HCT116 (cell line): ENCODE data around the gene KHDRBS2. TPM values are rescaled to one million over a fixed set of nuclear protein-coding genes. Genes with fewer than 3 reads are reported as not detected.

Source experiments
- ATAC-seq: fragments of 200-7000 bp; cut with Tn5 transposase; 2 replicates; pipeline ENCODE4 v1.9.1; 2020; ENCODE audit warnings: mild to moderate bottlenecking, moderate library complexity
- BruUV-seq: library from RNA; stranded (reverse); fragments of 400-500 nt; replicated peaks from 2 replicates; lab custom pipeline; 2021; lab: Mats Ljungman, UMichigan
- CTCF ChIA-PET: fragments of 300-600 bp; sonication (Branson Sonifier 250); formaldehyde crosslinking; loops from one replicate; lab custom pipeline; 2021; ENCODE audit warnings: antibody characterized with exemption; lab: Charles Lee
- POLR2A ChIA-PET: fragments of 300-600, 350-600 bp; sonication (Branson Sonifier 250); formaldehyde crosslinking; loops from one replicate; lab custom pipeline; 2021; ENCODE audit warnings: antibody characterized with exemption; lab: Charles Lee
- RAD21 ChIA-PET, 2 experiments: fragments of 300-600 bp; sonication (Branson Sonifier 250); formaldehyde crosslinking; loops; one replicate each; lab custom pipeline; 2023; ENCODE audit warnings: low total read pairs in 2 of 2; ENCODE audit not compliant: uncharacterized antibody in 2 of 2, unreplicated experiment in 2 of 2, low non-redundant PET in 1 of 2; lab: Charles Lee
- DNase-seq: peaks from one replicate; pipeline ENCODE4 v3.0.0-alpha.2; 2010; ENCODE audit warnings: low read depth, low spot score
- H2AFZ ChIP-seq: fragments of 200-600 bp; shearing (Covaris generic), sonication (generic); 2 replicates; pipeline ENCODE4 v1.6.1; 2017; ENCODE audit warnings: low read depth, mixed run types, mixed read lengths, antibody characterized with exemption, low read length; ENCODE audit not compliant: poor library complexity, severe bottlenecking
- H3K27ac ChIP-seq: 2 replicates; pipeline ENCODE4 v1.5.1; 2012; ENCODE audit warnings: low read depth, low read length
- H3K27me3 ChIP-seq: fragments of 200-600 bp; sonication (generic); 2 replicates; pipeline ENCODE4 v1.6.1; 2016; ENCODE audit warnings: mixed run types, low read length, mixed read lengths; ENCODE audit not compliant: insufficient read depth
- H3K36me3 ChIP-seq, 2 experiments: fragments of 200-500 bp in 1 of 2; fragments of 200-600 bp in 1 of 2; sonication (Bioruptor generic) in 1 of 2; sonication (generic) in 1 of 2; 2 replicates each; pipeline versions ENCODE4 v1.5.1 to v1.6.1; 2014 to 2016; ENCODE audit warnings: low read length in 2 of 2, inconsistent platforms in 1 of 2, mixed read lengths in 1 of 2, mixed run types in 1 of 2; ENCODE audit not compliant: insufficient read depth in 2 of 2, control insufficient read depth in 1 of 2
- H3K4me1 ChIP-seq, 2 experiments: fragments of 200-600 bp in 1 of 2; sonication (generic) in 1 of 2; 2 replicates each; pipeline versions ENCODE4 v1.5.1 to v1.6.1; 2012 to 2017; ENCODE audit warnings: low read length in 2 of 2, inconsistent platforms in 1 of 2, mild to moderate bottlenecking in 1 of 2, mixed read lengths in 1 of 2, mixed run types in 1 of 2, moderate library complexity in 1 of 2; ENCODE audit not compliant: insufficient read depth in 2 of 2, control insufficient read depth in 1 of 2
- H3K4me2 ChIP-seq: fragments of 200-600 bp; sonication (generic); 2 replicates; pipeline ENCODE4 v1.6.1; 2017; ENCODE audit warnings: mixed run types, low read length, mixed read lengths
- H3K4me3 ChIP-seq, 2 experiments: fragments of 200-600 bp in 1 of 2; sonication (generic) in 1 of 2; replicated peaks in 1 of 2; 2 replicates each; pipeline ENCODE4 v1.5.1; 2011 to 2016; ENCODE audit warnings: low read length in 2 of 2, control low read depth in 1 of 2, low read depth in 1 of 2, mild to moderate bottlenecking in 1 of 2, mixed read lengths in 1 of 2, mixed run types in 1 of 2
- H3K79me2 ChIP-seq: fragments of 200-600 bp; sonication (generic); 2 replicates; pipeline ENCODE4 v1.6.1; 2017; ENCODE audit warnings: mild to moderate bottlenecking, mixed run types, low read length, moderate library complexity, mixed read lengths; ENCODE audit not compliant: insufficient read depth
- H3K9ac ChIP-seq: fragments of 200-600 bp; sonication (generic); 2 replicates; pipeline ENCODE4 v1.6.1; 2016; ENCODE audit warnings: low read length, mixed read lengths
- H3K9me2 ChIP-seq: fragments of 200-600 bp; sonication (generic), shearing (Covaris generic); 2 replicates; pipeline ENCODE4 v1.6.1; 2017; ENCODE audit warnings: mixed run types, mild to moderate bottlenecking, moderate library complexity; ENCODE audit not compliant: insufficient read depth
- H3K9me3 ChIP-seq, 2 experiments: fragments of 200-500 bp in 1 of 2; fragments of 200-600 bp in 1 of 2; sonication (Bioruptor generic) in 1 of 2; sonication (generic) in 1 of 2; 2 replicates each; pipeline ENCODE4 v1.6.1; 2014 to 2017; ENCODE audit warnings: low read length in 2 of 2, mixed read lengths in 2 of 2, inconsistent platforms in 1 of 2, low read depth in 1 of 2, mild to moderate bottlenecking in 1 of 2, mixed run types in 1 of 2, moderate library complexity in 1 of 2; ENCODE audit not compliant: control insufficient read depth in 1 of 2, insufficient read depth in 1 of 2
- H4K20me1 ChIP-seq: fragments of 200-600 bp; sonication (generic), shearing (Covaris generic); 2 replicates; pipeline ENCODE4 v1.6.1; 2017; ENCODE audit warnings: mixed run types, mild to moderate bottlenecking, moderate library complexity; ENCODE audit not compliant: insufficient read depth
- CTCF ChIP-seq, 3 experiments: fragments of 200-600 bp in 1 of 3; sonication (generic) in 1 of 3; IDR thresholded peaks in 2 of 3; conservative IDR thresholded peaks in 1 of 3; 2 replicates each; pipeline ENCODE4 v1.5.1; 2012 to 2017; ENCODE audit warnings: low read depth in 2 of 3, low read length in 2 of 3, antibody characterized with exemption in 1 of 3, borderline replicate concordance in 1 of 3, control low read depth in 1 of 3, mild to moderate bottlenecking in 1 of 3, mixed read lengths in 1 of 3, mixed run types in 1 of 3, moderate library complexity in 1 of 3; ENCODE audit not compliant: insufficient read depth in 1 of 3
- EGR1 ChIP-seq: IDR thresholded peaks from 2 replicates; pipeline ENCODE4 v1.6.1; 2012; ENCODE audit warnings: low read depth
- EZH2 ChIP-seq: fragments of 200-600 bp; sonication (generic); IDR thresholded peaks from 2 replicates; pipeline ENCODE4 v1.6.1; 2017; ENCODE audit warnings: antibody characterized with exemption, mixed run types
- POLR2A ChIP-seq: IDR thresholded peaks from 2 replicates; pipeline ENCODE4 v1.7.0; 2011; ENCODE audit warnings: borderline replicate concordance; ENCODE audit not compliant: insufficient read depth, insufficient read length; ENCODE audit errors: extremely low read depth
- POLR2AphosphoS5 ChIP-seq: IDR thresholded peaks from 2 replicates; pipeline ENCODE4 v1.6.1; 2011; ENCODE audit warnings: mild to moderate bottlenecking, low read depth, low read length, moderate library complexity
- TCF7L2 ChIP-seq: IDR thresholded peaks from 2 replicates; pipeline ENCODE4 v1.7.0; 2011; ENCODE audit warnings: borderline replicate concordance, inconsistent platforms; ENCODE audit not compliant: insufficient read depth, insufficient read length; ENCODE audit errors: extremely low read depth
- YY1 ChIP-seq: IDR thresholded peaks from 2 replicates; pipeline ENCODE4 v1.6.1; 2011; ENCODE audit warnings: low read length, low read depth, moderate library complexity, mild to moderate bottlenecking; ENCODE audit not compliant: insufficient replicate concordance; ENCODE audit errors: extremely low read depth
- ZBTB33 ChIP-seq: IDR thresholded peaks from 2 replicates; pipeline ENCODE4 v1.6.1; 2011; ENCODE audit warnings: mild to moderate bottlenecking, low read length, moderate library complexity; ENCODE audit not compliant: insufficient replicate concordance; ENCODE audit errors: extremely low read depth
- intact Hi-C: fragments of 100-400 bp; cut with micrococcal nuclease; formaldehyde crosslinking; loops from 2 replicates; pipeline ENCODE4 v1.10.0; 2022
- total RNA-seq: library from RNA; stranded (reverse); gene quantifications from one replicate; pipeline ENCODE4 v1.2.1, GENCODE V29; 2021; ENCODE audit not compliant: unreplicated experiment

The KHDRBS2 gene
- total RNA-seq, 1 experiment from 2014 or later = not detected

- H3K9me2 ChIP-seq = no peaks in the 10 kb centered on the region
- no peak for ATAC-seq
- no peak for TF ChIP-seq ZBTB33
- no peak for TF ChIP-seq EGR1
- no peak for TF ChIP-seq POLR2A
- TF ChIP-seq EZH2 = no peak
- no peak for TF ChIP-seq POLR2AphosphoS5
- TF ChIP-seq TCF7L2 = no peak
- TF ChIP-seq YY1 = no peak
- TF ChIP-seq CTCF (IDR thresholded peaks at IDR 0.05 in 2 of 3, conservative IDR thresholded peaks at IDR 0.05 in 1 of 3; ENCODE audit: borderline replicate concordance in 1 of 3, insufficient read depth in 1 of 3, low read depth in 2 of 3, low read length in 2 of 3) = no peak
- TF ChIP-seq, all 23 proteins: peak for 0
- Histone ChIP-seq H3K79me2 (no peaks in the 10 kb centered on the region), H3K4me3 (no peak overlapping the region), H3K4me1 (no peaks in the 10 kb centered on the region), H3K27me3 (no peaks in the 10 kb centered on the region), H3K36me3 (no peaks in the 10 kb centered on the region), H3K9me3 (peaks cover 6 to 10% of the 10 kb centered on the region in 2 experiments; a peak in 2 of 4 replicates), H4K20me1 (no peaks in the 10 kb centered on the region), H3K9ac (no peak overlapping the region), H3K4me2 (no peak overlapping the region), H2AFZ (no peak overlapping the region), H3K27ac (no peak overlapping the region)
- RAD21 ChIA-PET = no interaction called here
- intact Hi-C loops = no loop called here
- POLR2A ChIA-PET = no interaction called here
- CTCF ChIA-PET = no interaction called here
- DNase-seq = no peak
- BruUV-seq = no TSS peak
Measured at GRCh38 chr6:62059901-62060300, 226.1 kb downstream of the KHDRBS2 start.
